PFSK-1 (cell line): ENCODE data around the gene TACC3.

Experiments used
- POLR2AphosphoS5 ChIP-seq: IDR thresholded peaks from 2 replicates; pipeline ENCODE4 v1.6.1; 2012; ENCODE audit warnings: low read depth, mild to moderate bottlenecking, control low read depth, low read length, moderate library complexity
- REST ChIP-seq, 2 experiments: IDR thresholded peaks; 2 replicates each; pipeline versions ENCODE4 v1.6.1 to v1.8.0; 2011 to 2012; ENCODE audit warnings: low read depth in 2 of 2, low read length in 2 of 2, control low read depth in 1 of 2, inconsistent platforms in 1 of 2, mild to moderate bottlenecking in 1 of 2, moderate library complexity in 1 of 2; ENCODE audit not compliant: insufficient read depth in 1 of 2

GRCh38 chr4:1768367-1769034, 47.2 kb downstream of the TACC3 start:
- TF ChIP-seq POLR2AphosphoS5, result no peak
- no peak for TF ChIP-seq REST (IDR thresholded peaks at IDR 0.05; ENCODE audit: insufficient read depth in 1 of 2, low read depth in 2 of 2, low read length in 2 of 2)
